IPS-NIHi11 (cell line): Measurements from ENCODE around the gene CUEDC1.
"Not testable (repeated sequence)": the region's sequence is repeated elsewhere in the genome, so short reads cannot be mapped to it uniquely, and the experiment has no call there.

Experiments used
- DNase-seq: peaks from one replicate; pipeline ENCODE4 v3.0.0; 2012; ENCODE audit warnings: mixed read lengths, low spot score

Gene CUEDC1

DNA sequence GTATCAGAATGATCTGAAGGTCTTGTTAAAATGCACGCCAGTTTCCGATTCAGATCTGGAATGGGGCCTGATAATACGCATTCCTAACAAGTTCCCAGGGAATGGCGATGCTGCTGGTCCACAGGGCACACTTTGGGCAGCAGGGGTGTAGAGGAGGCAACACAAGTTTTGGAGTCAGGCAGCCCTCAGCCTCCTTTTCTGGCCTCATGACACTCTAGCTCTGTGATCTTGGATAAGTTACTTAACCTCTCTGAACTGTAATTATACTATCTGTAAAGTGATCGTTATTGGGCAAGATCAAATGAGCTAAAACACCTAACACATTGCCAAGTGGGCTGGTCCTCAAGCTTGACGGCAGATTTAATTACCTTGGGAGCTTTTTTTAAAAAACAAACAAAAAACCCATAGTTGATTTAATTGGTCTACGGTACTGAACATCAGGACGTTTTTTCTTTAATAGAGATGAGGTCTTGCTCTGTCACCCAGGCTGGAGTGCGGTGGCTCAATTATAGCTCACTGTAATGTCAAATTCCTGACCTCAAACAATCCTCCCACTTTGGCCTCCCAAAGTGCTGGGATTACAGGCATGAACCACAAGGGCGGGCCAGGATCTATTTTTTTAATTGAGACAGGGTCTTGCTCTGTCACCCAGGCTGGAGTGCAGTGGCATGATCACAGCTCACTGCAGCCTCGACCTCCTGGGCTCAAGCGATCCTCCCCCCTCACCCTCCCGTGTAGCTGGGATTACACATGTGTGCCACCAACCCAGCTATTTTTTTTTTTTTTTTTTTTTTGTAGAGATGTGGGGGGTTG is 95.4 kb downstream of the CUEDC1 start:
- DNase-seq = no peak

DNA sequence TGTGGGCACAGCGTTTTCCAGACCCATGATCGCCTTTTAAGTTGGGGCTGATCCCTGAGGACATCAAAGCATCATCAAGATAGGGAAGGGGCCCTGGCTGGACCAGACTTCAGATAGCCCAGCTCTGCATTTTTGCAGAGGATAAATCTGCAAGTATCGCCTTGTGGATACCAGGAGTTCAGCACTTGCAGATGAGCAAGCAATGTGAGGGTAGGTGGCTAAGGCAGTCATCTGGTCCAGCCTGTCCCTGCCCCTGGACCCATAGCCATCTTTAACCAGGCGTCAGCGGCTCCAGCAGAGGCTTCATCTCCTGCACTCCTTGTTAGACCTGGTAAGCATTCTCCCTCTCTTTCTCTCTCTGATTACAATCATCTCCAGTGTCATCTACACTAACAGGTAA is 96.4 kb downstream of the CUEDC1 start:
- no peak for DNase-seq

DNA sequence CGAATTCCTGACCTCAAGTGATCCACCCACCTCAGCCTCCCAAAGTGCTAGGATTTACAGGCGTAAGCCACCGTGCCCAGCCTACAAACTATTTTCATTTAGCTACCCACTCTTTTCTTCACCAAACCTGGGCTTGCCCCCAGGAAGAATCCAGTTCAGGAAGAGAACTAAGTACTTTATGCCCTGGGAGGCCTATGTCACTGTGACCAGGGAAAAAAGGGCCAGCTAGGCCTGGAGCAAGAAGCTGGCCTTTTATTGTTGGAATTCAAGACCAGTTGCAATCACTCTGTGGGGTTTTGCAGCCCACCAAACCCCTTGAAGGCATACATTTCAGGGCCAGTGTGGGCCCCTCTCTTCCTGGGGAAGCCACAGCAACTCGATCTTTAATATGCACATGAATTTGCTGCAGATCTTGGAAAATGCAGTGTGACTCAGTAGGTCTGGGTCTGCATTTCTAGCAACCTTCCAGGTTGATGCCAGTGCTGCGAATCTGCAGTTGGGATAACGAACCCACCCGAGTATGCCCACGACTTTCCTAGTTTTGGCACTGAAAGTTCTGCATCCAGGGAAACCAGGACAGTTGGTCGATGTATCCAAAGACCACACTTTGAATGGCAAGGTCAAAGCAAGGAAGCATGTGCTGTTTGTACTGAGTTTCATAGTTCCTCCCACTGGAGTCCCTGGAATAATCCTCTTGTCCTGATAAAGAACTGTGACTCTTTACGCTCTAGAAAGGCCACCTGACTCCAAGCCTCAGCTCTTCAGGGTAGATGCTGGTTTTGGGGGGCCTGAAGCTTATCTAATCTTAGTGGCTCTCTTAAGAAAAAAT is 98.2 kb downstream of the CUEDC1 start:
- DNase-seq = no peak

DNA sequence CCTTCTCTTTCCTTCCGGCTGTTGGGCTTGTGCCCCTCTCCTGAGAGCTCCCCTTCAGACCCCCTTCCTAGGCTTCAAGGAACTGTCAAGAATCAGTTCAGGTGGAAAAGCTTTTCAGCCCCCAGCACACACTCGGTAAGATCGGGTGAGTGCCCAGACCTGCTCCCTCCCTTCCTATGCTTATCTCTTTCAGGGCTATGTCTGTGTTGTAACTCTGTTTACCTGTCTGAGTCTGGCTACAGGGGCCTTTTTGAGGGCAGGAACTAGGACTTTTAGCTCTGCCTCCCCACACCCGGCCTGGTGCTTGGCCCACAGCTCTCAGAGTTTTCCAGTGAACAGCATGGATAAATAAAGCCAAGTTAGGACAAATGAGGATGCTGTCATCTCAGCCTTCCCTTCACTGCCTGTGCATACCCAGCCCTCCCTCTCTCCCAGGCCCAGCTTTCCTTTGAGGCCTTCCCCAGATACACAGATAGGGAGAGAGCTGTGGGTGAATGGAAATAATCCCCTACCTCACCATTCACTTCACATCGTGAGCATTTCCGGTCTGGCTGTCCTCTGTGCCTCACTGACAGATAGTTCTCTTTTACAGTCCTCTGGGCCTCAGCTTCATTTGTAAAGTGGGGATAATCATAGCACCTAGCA is 99.7 kb downstream of the CUEDC1 start:
- no peak for DNase-seq

DNA sequence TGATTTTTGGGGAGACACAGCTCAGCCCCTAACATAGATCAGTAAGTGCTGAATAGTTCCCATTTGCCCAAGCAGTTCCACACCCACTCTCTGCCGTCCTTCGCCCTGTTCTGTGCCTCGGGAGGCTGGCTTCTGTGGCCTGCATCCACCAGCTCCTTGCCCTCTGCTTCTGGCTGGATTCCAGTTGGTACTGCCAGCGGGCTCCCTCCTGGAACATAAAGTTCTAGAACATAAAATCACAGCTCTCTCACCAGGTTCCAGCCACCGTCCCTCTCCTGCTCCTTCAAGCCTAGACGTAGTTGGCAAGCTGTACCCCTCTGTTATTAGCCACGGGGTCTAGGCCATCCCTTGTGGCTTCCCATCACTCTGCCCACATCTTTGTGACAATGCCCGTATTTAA is 101.5 kb downstream of the CUEDC1 start:
- no peak for DNase-seq

DNA sequence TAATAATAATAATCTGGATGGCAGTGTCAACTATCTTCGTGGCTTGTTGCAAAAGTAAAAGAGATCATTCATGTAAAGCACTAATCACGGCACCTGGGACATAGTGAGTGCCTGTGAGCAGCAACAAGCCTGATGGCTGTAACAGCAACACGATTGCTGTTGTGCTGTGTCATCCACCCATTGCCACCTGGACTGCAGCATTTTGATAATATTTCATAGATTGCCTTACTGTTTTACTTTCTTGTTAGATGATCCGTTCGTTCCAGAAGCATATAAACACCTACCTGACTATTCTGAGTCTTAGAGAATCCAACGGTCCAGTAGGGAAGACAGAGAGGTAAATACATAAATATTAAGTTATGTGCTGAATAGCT is 102.3 kb downstream of the CUEDC1 start:
- no peak for DNase-seq

DNA sequence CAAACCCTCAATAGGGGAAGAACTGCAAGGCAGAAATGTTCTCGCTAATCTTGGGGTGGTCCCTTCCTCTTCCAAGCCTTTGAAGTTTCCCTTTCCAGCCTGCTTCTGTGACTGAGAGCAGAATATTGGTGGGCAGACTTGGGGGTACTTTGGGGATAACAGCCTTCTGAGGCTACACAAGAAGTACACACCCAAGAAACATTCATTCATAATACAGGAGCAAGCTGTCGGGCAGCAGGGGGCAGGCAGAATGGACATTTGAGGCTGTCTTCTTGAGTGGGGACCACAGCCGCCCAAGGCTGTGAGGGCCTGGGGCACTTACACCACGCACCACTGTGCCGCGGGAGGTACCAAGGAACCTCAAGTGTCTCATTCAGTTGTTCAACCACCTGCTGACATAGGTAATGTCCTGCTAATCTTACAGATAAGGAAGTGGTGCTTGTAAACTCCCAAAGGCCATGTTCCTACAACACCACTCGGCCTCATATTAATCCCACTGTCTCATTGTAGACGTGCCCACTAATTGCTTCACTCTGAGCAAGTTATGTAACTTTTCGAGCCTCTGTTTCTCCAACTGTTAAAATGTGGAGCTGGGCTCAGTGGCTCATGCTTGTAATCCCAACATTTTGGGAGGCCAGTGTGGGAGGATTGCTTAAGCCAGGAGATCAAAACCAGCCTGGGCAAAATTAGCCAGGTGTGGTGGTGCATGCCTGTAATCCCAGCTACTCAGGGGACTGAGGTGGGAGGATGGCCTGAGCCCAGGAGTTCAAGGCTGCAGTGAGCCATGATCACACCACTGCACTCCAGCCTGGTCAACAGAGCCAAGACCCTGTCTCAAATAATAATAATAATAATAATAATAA is 102.9 kb downstream of the CUEDC1 start:
- DNase-seq = no peak

DNA sequence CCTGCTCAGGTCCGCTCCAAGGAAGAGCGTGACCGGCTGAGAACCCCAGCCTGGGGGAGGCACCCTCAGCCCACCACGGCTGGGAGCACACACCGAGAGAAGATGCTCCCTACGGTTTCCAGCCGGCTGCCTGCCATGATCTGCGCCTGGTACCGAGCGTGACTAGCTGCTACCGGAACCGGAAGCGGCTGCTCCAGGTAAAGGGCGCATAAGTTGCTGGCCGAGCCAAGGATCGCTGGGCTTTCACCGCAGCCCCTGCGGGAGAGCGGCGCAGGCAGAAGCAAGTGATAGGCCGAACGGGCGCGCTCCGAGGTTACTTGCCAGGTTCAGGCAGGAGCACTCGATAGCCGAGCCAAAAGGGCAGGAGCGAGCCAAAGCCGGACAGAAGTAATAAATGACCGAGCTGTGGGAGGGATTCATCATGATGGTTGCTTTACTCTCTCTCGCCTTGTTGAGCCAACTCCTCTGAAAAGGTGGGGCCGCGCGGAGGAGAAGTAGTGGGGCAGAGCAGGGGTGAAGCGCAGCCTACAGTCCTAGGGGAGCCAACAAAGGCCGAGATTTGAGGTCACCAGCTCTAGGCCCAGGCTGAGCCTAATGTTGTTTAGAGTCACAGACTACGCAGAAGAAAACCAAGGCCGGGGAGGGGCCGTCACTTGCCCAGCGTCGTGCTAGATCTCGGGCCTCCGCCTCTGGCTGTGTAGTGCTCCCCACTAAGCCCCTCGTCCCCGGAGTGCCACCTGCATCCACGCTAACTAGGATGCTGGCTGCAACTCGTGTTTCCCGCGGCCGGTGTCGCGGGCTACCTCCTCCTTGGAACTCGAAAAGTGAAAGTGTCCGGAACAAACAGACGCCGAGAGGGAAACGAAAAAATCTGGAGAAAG is 105.1 kb downstream of the CUEDC1 start, which contains the start of gene MRPS23:
Gene MRPS23 (minus strand): TSS at position 171 of the 881 bp plus-strand sequence. CDS start 34 bp downstream, at position 137.
- DNase-seq = peak; percentile 93

DNA sequence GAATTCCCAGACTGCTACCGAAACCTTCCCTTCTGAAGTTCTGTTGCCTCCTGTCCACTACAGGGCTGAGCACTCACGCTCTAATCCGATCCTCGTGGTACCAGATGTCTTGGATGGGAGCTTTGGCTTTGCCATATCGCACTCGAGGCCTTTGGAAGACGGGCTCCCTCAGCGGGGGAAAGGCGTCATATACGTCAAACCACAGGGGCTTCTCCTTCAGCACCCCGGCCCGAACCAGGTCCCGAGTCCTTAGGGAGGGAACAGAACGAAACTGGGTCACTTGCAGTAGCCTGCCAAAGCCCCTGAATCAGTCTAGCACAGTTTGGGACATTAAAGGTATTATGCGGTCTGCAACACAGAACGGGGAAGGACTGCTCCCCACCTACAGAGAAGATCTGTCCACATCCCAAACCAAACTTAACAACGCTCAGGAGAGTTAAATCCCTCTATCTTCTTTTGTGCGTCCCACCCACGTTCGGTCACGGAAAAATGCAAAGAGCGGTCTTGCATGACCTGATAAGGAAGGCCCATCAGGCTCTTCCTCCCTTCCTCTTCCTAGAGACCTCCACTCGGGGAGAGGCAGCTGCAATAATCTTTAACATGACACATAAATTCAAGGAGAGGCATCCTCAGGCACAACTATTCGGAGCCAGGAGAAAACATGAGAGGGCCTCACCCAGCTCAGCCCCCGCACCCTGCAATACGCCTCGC is 105.9 kb downstream of the CUEDC1 start:
- DNase-seq = no peak

DNA sequence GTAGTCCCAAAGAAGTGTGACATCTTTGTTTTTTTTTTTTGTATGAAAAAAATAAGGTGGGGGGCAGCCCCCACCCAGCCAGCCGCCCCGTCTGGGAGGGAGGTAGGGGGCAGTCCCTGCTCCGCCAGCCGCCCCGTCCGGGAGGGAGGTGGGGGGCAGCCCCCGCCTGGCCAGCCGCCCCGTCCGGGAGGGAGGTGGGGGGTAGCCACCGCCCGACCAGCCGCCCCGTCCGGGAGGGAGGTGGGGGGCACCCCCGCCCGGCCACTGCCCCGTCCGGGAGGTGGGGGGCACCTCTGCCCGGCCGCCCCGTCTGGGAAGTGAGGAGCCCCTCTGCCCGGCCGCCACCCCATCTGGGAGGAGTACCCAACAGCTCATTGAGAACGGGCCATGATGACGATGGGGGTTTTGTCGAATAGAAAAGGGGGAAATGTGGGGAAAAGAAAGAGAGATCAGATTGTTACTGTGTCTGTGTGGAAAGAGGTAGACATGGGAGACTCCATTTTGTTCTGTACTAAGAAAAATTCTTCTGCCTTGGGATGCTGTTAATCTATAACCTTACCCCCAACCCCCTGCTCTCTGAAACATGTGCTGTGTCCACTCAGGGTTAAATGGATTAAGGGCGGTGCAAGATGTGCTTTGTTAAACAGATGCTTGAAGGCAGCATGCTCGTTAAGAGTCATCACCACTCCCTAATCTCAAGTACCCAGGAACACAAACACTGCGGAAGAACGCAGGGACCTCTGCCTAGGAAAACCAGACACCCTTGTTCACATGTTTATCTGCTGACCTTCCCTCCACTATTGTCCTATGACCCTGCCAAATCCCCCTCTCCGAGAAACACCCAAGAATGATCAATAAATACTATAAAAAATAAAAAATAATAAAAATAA is 108.9 kb downstream of the CUEDC1 start:
- DNase-seq = not testable (repeated sequence)

DNA sequence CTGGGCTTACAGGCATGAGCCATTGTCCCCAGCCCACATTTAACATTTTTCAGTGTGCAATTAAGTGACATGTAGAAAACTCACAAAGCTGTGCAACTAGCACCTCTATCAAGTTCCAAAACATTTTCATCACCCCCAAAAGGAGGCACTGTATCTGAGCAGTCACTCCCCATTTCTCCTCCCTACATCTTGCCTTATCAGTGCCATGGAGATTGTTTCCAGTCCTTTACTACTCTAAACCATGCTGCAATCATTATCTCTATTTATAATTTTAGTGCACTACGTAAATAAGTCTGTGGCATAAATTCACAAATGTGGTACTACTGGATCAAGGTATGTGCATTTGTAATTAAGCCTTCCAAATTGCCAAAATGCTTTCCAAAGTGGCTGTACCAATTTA is 112.9 kb downstream of the CUEDC1 start:
- DNase-seq = no peak

DNA sequence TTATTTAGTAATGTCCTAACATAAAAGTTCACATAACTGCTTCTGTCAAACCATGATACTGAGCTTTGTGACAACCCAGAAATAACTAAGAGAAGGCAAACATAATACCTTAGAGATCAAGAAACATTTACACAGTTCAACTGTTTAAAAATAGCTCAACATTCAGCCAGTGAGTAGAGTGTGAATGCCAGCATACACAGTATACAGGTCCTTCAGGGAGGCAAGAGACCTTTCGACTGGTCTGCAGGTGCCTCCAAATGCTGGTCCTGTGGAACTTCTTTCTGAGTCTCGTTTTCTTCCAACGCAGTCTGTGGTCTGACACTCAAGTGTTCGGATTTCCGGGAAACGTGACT is 115.7 kb downstream of the CUEDC1 start:
- DNase-seq = no peak

DNA sequence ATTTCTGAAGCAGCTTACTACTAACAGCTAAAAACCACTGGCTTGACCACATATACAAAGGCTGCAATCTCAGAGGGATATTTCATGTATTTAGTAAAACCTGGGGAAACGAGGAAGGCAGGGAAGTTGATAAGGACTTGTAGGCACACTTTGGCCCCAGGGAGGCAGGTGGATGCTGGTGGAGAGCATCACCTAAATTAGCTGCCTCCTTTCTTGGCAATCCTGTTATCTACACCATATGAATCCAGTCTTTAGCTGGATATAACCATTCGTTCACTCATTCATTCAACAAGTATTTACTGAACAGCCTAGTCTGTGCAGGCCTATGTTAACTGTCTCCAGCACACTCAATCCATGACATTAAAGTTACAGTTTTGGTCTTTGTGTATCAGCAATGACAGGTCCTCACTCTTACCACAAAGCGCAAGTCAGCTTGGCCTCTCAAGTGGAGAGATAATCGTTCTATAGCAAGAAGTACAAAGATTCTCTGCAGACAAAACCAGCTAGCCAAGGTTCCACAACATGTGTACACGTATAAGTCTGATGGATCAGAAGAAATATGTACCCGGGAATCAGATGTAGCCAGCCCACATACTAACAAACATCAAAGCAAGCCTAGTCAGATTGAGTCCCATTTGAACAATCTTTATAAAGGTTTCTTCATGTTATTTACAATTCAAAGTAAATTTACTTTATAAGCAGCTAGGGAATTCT is 116.2 kb downstream of the CUEDC1 start:
- no peak for DNase-seq

DNA sequence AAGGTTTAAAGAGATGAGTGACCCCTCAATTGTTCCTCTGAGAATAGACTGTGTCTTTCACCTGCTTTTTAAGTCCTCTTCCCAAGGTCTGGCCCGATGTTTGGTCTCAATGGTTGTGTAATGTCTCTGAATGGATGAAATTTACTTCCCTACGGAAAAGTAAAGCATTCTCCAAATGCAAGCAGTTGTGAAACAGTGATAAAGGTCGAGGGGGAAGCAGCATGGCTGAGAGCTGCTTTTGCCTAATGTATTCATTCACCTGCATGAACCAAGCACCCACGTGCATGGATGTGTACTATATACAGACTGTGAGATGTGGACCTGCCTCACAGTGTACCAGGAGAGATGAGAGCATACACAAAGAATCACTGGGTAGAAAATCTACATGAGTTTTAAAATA is 116.8 kb downstream of the CUEDC1 start:
- no peak for DNase-seq

DNA sequence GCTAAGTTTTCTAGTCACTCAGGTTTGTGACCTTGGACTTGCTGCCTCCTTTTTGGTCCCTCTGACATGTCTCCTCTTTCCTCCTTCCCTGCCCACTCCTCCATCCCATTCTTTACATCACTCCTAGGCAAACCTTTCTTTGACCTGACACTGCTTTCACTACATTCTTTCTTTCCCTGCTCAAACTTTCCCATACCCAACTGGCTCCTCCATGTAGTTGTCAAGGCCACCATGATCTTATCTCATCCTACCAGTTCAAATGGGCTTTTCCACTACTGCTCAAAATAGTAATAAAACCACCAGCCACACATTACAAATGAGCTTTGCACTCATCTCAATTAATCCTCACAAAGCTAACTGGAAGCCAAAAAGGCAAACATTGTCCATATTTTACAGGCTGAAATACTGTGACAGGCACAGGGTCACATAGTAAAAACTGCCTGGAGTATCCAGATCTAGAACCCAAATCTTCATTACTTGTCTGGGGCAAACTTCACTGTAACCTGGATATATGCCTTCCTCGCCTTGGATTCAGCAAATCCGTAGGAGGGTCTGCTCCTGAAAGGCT is 119.8 kb downstream of the CUEDC1 start:
- no peak for DNase-seq

DNA sequence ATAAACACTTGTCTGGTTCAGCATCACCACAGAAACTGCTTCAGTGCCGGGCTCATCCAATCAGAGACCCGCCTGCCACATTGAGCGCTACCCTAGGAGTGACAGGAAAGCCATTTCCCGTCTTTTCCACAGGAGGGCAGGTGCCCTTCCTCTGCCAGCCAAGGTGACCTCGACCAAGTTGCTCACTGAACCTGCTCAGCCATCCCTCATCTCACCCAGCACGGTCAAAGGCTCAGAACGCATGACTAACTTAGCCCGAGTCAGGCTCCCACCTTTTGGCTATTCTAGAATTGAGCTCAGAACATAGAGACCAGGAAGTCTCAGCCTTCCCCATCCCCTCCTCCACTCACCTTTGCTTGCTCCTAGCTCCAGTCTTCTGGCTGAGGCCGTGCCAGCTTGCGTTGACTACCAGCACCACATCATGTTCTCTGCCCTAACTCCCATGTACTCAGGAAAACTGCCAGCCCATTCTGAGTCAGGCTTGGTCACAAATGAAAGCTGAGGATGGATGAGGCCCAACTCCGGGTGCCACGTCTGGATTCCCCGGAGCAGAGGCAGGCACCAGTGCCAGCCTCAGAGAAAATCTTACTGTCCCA is 121.0 kb downstream of the CUEDC1 start:
- DNase-seq = peak; percentile 51

DNA sequence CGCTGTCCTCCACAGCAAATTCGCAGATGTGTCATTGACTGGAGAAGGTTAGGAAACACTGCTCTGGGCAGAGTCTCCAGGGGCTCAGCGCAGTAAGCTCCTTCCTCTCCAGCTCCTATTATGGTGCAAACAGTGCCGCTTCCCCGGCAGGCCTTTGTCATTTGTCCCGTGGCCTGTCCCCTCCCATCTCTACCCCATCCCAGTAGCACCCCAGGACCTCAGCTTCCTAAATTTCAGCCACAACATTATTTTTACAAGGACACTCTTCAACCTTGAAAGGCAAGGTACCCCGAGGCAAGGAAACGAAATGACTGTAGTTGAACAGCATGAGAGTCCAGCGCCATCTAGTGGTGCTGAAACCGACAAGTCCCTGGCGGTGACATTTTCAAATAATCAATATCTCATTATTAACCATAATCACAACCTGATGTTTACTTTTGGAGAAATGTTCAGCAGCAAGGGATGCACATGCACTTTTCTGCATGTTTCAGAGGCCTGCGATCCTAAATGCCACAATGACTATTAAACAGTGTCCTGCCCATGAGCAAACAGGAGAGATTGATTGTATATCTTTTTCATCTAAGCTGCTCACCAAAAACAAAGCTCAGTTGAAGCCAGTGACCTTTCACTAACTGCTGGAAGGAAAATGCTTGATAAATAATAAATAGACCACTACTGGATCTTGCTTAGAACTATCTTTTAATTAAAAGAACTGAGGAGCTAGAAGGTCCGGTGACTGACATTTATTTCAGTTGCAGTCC is 121.9 kb downstream of the CUEDC1 start:
- DNase-seq = peak; percentile 67
